Osteocyte (in vitro differentiated cells): ENCODE measurements around the gene FSTL3. TPM values are rescaled to one million over a fixed set of nuclear protein-coding genes. Genes with fewer than 3 reads are reported as not detected.

ENCODE experiments used
- DNase-seq: peaks from one replicate; pipeline ENCODE4 v3.0.0; 2021; ENCODE audit warnings: mixed read lengths; ENCODE audit not compliant: unreplicated experiment; ENCODE audit errors: extremely low spot score
- H3K27ac Mint-ChIP-seq: one replicate; pipeline ENCODE4 v1.8.0; 2021; ENCODE audit warnings: mild to moderate bottlenecking, mixed read lengths; ENCODE audit not compliant: unreplicated experiment
- H3K27me3 Mint-ChIP-seq: one replicate; pipeline ENCODE4 v1.8.0; 2021; ENCODE audit warnings: mixed read lengths; ENCODE audit not compliant: unreplicated experiment
- H3K36me3 Mint-ChIP-seq: one replicate; pipeline ENCODE4 v1.8.0; 2021; ENCODE audit warnings: mixed read lengths; ENCODE audit not compliant: unreplicated experiment
- H3K4me1 Mint-ChIP-seq: one replicate; pipeline ENCODE4 v1.8.0; 2021; ENCODE audit warnings: mixed read lengths; ENCODE audit not compliant: unreplicated experiment
- H3K4me3 Mint-ChIP-seq: one replicate; pipeline ENCODE4 v1.8.0; 2021; ENCODE audit warnings: mild to moderate bottlenecking, moderate library complexity, mixed read lengths; ENCODE audit not compliant: unreplicated experiment
- H3K9me3 Mint-ChIP-seq: one replicate; pipeline ENCODE4 v1.8.0; 2021; ENCODE audit warnings: mixed read lengths; ENCODE audit not compliant: unreplicated experiment
- total RNA-seq: library from RNA; stranded (reverse); gene quantifications from 2 replicates; pipeline ENCODE4 v1.2.1, GENCODE V29; 2021
- TF ChIP-seq, protein P1 (sequence below): fragments of 200-600 bp; sonication (generic); IDR thresholded peaks from 2 replicates; pipeline ENCODE4 v1.5.0; 2021; ENCODE audit warnings: antibody characterized with exemption, mild to moderate bottlenecking, moderate library complexity

Gene FSTL3
- total RNA-seq, 1 donor from 2014 or later = 109 TPM

GRCh38 chr19:652467-653389 is 23.5 kb upstream of the FSTL3 start:
- peaks cover 2% of the 10 kb centered on the region for H3K36me3 Mint-ChIP-seq
- no peaks in the 10 kb centered on the region for H3K9me3 Mint-ChIP-seq
- no peak overlapping the region for H3K27ac Mint-ChIP-seq
- H3K27me3 Mint-ChIP-seq = no peaks in the 10 kb centered on the region
- H3K4me3 Mint-ChIP-seq = no peak overlapping the region
- TF ChIP-seq, protein P1, sequence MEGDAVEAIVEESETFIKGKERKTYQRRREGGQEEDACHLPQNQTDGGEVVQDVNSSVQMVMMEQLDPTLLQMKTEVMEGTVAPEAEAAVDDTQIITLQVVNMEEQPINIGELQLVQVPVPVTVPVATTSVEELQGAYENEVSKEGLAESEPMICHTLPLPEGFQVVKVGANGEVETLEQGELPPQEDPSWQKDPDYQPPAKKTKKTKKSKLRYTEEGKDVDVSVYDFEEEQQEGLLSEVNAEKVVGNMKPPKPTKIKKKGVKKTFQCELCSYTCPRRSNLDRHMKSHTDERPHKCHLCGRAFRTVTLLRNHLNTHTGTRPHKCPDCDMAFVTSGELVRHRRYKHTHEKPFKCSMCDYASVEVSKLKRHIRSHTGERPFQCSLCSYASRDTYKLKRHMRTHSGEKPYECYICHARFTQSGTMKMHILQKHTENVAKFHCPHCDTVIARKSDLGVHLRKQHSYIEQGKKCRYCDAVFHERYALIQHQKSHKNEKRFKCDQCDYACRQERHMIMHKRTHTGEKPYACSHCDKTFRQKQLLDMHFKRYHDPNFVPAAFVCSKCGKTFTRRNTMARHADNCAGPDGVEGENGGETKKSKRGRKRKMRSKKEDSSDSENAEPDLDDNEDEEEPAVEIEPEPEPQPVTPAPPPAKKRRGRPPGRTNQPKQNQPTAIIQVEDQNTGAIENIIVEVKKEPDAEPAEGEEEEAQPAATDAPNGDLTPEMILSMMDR = no peak
- H3K4me1 Mint-ChIP-seq = no peaks in the 10 kb centered on the region
- no peak for DNase-seq

GRCh38 chr19:653425-653824 is 22.8 kb upstream of the FSTL3 start:
- no peak for DNase-seq
- no peak overlapping the region for H3K4me3 Mint-ChIP-seq
- peaks cover 2% of the 10 kb centered on the region for H3K36me3 Mint-ChIP-seq
- no peaks in the 10 kb centered on the region for H3K4me1 Mint-ChIP-seq
- no peaks in the 10 kb centered on the region for H3K9me3 Mint-ChIP-seq
- TF ChIP-seq, protein P1 = no peak
- no peak overlapping the region for H3K27ac Mint-ChIP-seq
- no peaks in the 10 kb centered on the region for H3K27me3 Mint-ChIP-seq

DNA sequence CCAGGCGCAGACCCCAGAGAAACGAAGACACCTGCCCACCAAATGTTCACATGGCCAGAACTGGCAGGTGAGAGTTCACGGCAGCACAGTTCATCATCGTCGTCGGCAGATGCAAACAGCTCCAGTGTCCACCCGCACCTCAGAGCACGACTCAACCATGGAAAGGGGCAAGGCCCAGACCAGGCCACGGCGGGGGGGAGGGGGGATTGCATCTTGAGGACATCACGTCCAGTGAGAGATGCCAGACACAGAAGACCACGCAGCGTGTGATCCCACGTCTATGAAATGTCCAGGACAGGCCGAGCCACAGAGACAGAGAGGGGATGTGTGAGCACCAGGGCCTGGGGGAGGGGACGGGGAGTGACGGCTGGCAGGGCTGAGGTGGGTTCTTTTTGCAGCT is 20.5 kb upstream of the FSTL3 start:
- Mint-ChIP-seq H3K27me3 (no peaks in the 10 kb centered on the region), H3K4me1 (peaks cover 6% of the 10 kb centered on the region), H3K4me3 (no peak overlapping the region), H3K36me3 (peaks cover 2% of the 10 kb centered on the region), H3K27ac (no peak overlapping the region), H3K9me3 (no peaks in the 10 kb centered on the region)
- TF ChIP-seq, protein P1 = no peak
- DNase-seq = no peak

GRCh38 chr19:656751-657559 is 19.2 kb upstream of the FSTL3 start:
- H3K9me3 Mint-ChIP-seq = no peaks in the 10 kb centered on the region
- DNase-seq = no peak
- no peak overlapping the region for H3K27ac Mint-ChIP-seq
- TF ChIP-seq, protein P1 = no peak
- no peaks in the 10 kb centered on the region for H3K36me3 Mint-ChIP-seq
- no peak overlapping the region for H3K4me3 Mint-ChIP-seq
- H3K4me1 Mint-ChIP-seq = peaks cover 19% of the 10 kb centered on the region
- no peaks in the 10 kb centered on the region for H3K27me3 Mint-ChIP-seq

GRCh38 chr19:657611-658010 is 18.6 kb upstream of the FSTL3 start:
- Mint-ChIP-seq H3K36me3 (no peaks in the 10 kb centered on the region), H3K27ac (no peak overlapping the region), H3K4me1 (peaks cover 20% of the 10 kb centered on the region), H3K4me3 (no peak overlapping the region), H3K27me3 (no peaks in the 10 kb centered on the region), H3K9me3 (no peaks in the 10 kb centered on the region)
- TF ChIP-seq, protein P1 = no peak
- no peak for DNase-seq
